Ovary (tissue), 3 donors: ENCODE data around the gene SRGAP3.

ENCODE experiments used
- CTCF ChIP-seq, 3 donors: fragments of 450-650 bp in 2 of 3; fragments of 200-600 bp in 1 of 3; IDR thresholded peaks; one replicate each; pipeline versions ENCODE4 v1.5.1 to v1.8.0; 2016 to 2022; ENCODE audit warnings: antibody characterized with exemption in 3 of 3, mild to moderate bottlenecking in 1 of 3
- POLR2A ChIP-seq: fragments of 450-650 bp; IDR thresholded peaks from one replicate; pipeline ENCODE4 v1.6.1; 2017; ENCODE audit warnings: antibody characterized with exemption, mild to moderate bottlenecking, moderate library complexity
- donor health status: DM: no; HTN: no; CAD: no.

GRCh38 chr3:8985876-8986275, 263.6 kb downstream of the SRGAP3 start:
- TF ChIP-seq CTCF (IDR thresholded peaks at IDR 0.05) = no peak
- no peak for TF ChIP-seq POLR2A
